ENCODE data around the gene CR1L. TPM values are rescaled to one million over a fixed set of nuclear protein-coding genes. Genes with fewer than 3 reads are reported as not detected.
A peak's percentile ranks its signal among the peaks of the same experiment; 100 is the strongest.
"Not testable (repeated sequence)": the region's sequence is repeated elsewhere in the genome, so short reads cannot be mapped to it uniquely, and the experiment has no call there.

CR1L gene
- total and polyA plus RNA-seq, 9 of the 15 experiments (the other 6 are each of a cell fraction or from before 2014, with no cell fraction given), result 10.1 to 74.8 (median 34.3) TPM

- TF ChIP-seq ZNF592 (IDR thresholded peaks at IDR 0.05) (peak; percentile 81), TRIM24 (IDR thresholded peaks at IDR 0.05) (peak; percentile 73 to 75; a peak in 2 of 4 replicates), FOXM1 (IDR thresholded peaks at IDR 0.05; ENCODE audit: low read depth) (peak; percentile 73; the same call in 1 of the 2 replicates), MAX (CRISPR knock-in tag; IDR thresholded peaks at IDR 0.05) (peak; percentile 51), ZBTB2 (IDR thresholded peaks at IDR 0.05) (peak; percentile 67; the same call in 1 of the 2 replicates), MNT (conservative IDR thresholded peaks at IDR 0.05) (peak; percentile 42 to 69; a peak in 3 of 4 replicates), TCF3 (CRISPR knock-in tag; IDR thresholded peaks at IDR 0.05) (peak; percentile 73), NFIC (IDR thresholded peaks at IDR 0.05) (peak; percentile 68), STAT5A (IDR thresholded peaks at IDR 0.05; ENCODE audit: borderline replicate concordance, low read length) (peak; percentile 72), KDM1A (IDR thresholded peaks at IDR 0.05) (peak in 1 of 2 experiments; percentile 36; a peak in 1 of 4 replicates), SMARCE1 (IDR thresholded peaks at IDR 0.05) (peak; percentile 56; the same call in 1 of the 2 replicates), DPF2 (IDR thresholded peaks at IDR 0.05) (peak; percentile 75), MYNN (IDR thresholded peaks at IDR 0.05) (peak; percentile 82), ATF3 (IDR thresholded peaks at IDR 0.05) (peak; percentile 54), PML (IDR thresholded peaks at IDR 0.05; ENCODE audit: low read length) (0 out of 2 replicates have a peak, but pooled peaks have one; percentile 14)
- TF ChIP-seq FOXM1 (CRISPR knock-in tag; IDR thresholded peaks at IDR 0.05; ENCODE audit: low read depth); MYNN (CRISPR knock-in tag; IDR thresholded peaks at IDR 0.05); ATF3 (CRISPR knock-in tag; conservative IDR thresholded peaks at IDR 0.05): not testable (repeated sequence)
Observed at GRCh38 chr1:207692291-207692690, 47.4 kb downstream of the CR1L start (continued).

All from K562 (cell line).